Activated T-cell treated with anti-CD3 and anti-CD28 coated beads, Interleukin-2, amount 50 U/mL, for 72 hours (primary cell): ENCODE data around the gene ALCAM. TPM values are rescaled to one million over a fixed set of nuclear protein-coding genes. Genes with fewer than 3 reads are reported as not detected.

ENCODE experiments used
- ATAC-seq, 2 donors: fragments of 150-1000 bp; cut with Tn5 transposase; replicated peaks in 1 of 2; 2 replicates each; pipeline ENCODE4 v1.10.0; 2021; ENCODE audit warnings: moderate library complexity in 2 of 2, mild to moderate bottlenecking in 1 of 2
- DNase-seq, 2 donors: peaks; one replicate each; pipeline ENCODE4 v3.0.0; 2021 to 2022; ENCODE audit warnings: mixed read lengths in 1 of 2
- H3K27ac Mint-ChIP-seq: one replicate; pipeline ENCODE4 v1.8.0; 2022; ENCODE audit warnings: mild to moderate bottlenecking, moderate library complexity, mixed read lengths
- H3K27me3 Mint-ChIP-seq: one replicate; pipeline ENCODE4 v1.8.0; 2022; ENCODE audit warnings: low read depth, mixed read lengths
- H3K36me3 Mint-ChIP-seq, 2 donors: one replicate each; pipeline ENCODE4 v1.8.0; 2022; ENCODE audit warnings: mixed read lengths in 2 of 2, mild to moderate bottlenecking in 1 of 2; ENCODE audit not compliant: insufficient read depth in 2 of 2
- H3K4me1 Mint-ChIP-seq: one replicate; pipeline ENCODE4 v1.8.0; 2022; ENCODE audit warnings: low read depth, mixed read lengths
- H3K4me3 Mint-ChIP-seq, 2 donors: one replicate each; pipeline ENCODE4 v1.8.0; 2022; ENCODE audit warnings: mild to moderate bottlenecking in 2 of 2, mixed read lengths in 2 of 2, moderate library complexity in 2 of 2
- H3K9me3 Mint-ChIP-seq, 2 donors: one replicate each; pipeline ENCODE4 v1.8.0; 2022; ENCODE audit warnings: mixed read lengths in 2 of 2
- total RNA-seq, 2 donors: library from RNA; stranded (reverse); gene quantifications; one replicate each; pipeline ENCODE4 v1.2.3, GENCODE V29; 2022

Gene ALCAM
- total RNA-seq, 2 donors from 2014 or later: 19.4 to 22.0 TPM

- no peaks in the 10 kb centered on the region for H3K9me3 Mint-ChIP-seq
- H3K36me3 Mint-ChIP-seq: no peaks in the 10 kb centered on the region
Measured at GRCh38 chr3:105465251-105465853, 98.6 kb downstream of the ALCAM start.

GRCh38 chr3:105466072-105466471 is 99.4 kb downstream of the ALCAM start:
- no peaks in the 10 kb centered on the region for H3K4me1 Mint-ChIP-seq
- no peaks in the 10 kb centered on the region for H3K9me3 Mint-ChIP-seq
- ATAC-seq (no peak), DNase-seq (no peak)
- H3K27me3 Mint-ChIP-seq: no peaks in the 10 kb centered on the region
- no peak overlapping the region for H3K27ac Mint-ChIP-seq
- no peak overlapping the region for H3K4me3 Mint-ChIP-seq
- H3K36me3 Mint-ChIP-seq: no peaks in the 10 kb centered on the region

More at GRCh38 chr3:105465251-105465853, 98.6 kb downstream of the ALCAM start:
- no peaks in the 10 kb centered on the region for H3K4me1 Mint-ChIP-seq
- no peaks in the 10 kb centered on the region for H3K27me3 Mint-ChIP-seq
- DNase-seq (no peak), ATAC-seq (no peak)
- H3K4me3 Mint-ChIP-seq: no peak overlapping the region
- H3K27ac Mint-ChIP-seq: no peak overlapping the region

- Mint-ChIP-seq H3K4me3 (no peak overlapping the region), H3K36me3 (no peaks in the 10 kb centered on the region)
Measured at GRCh38 chr3:105466495-105467404, 100.0 kb downstream of the ALCAM start.

GRCh38 chr3:105470851-105471250 is 104.1 kb downstream of the ALCAM start:
- Mint-ChIP-seq H3K27ac (no peak overlapping the region), H3K9me3 (no peaks in the 10 kb centered on the region), H3K36me3 (no peaks in the 10 kb centered on the region), H3K4me1 (no peaks in the 10 kb centered on the region), H3K4me3 (no peak overlapping the region), H3K27me3 (peaks cover 5% of the 10 kb centered on the region)
- ATAC-seq: no peak
- no peak for DNase-seq

More at GRCh38 chr3:105466495-105467404, 100.0 kb downstream of the ALCAM start:
- ATAC-seq (no peak), DNase-seq (no peak)
- no peaks in the 10 kb centered on the region for H3K4me1 Mint-ChIP-seq
- H3K9me3 Mint-ChIP-seq: no peaks in the 10 kb centered on the region
- H3K27me3 Mint-ChIP-seq: no peaks in the 10 kb centered on the region
- H3K27ac Mint-ChIP-seq: no peak overlapping the region

GRCh38 chr3:105473521-105474223 is 107.0 kb downstream of the ALCAM start:
- Mint-ChIP-seq H3K27ac (no peak overlapping the region), H3K9me3 (peaks cover 3 to 7% of the 10 kb centered on the region in 2 donors), H3K4me3 (no peak overlapping the region), H3K36me3 (peaks cover 4% of the 10 kb centered on the region in 2 donors), H3K4me1 (no peaks in the 10 kb centered on the region), H3K27me3 (peaks cover 5% of the 10 kb centered on the region)
- ATAC-seq (peak; percentile 58 to 68), DNase-seq (no peak)

GRCh38 chr3:105480768-105481167 is 114.1 kb downstream of the ALCAM start:
- peaks cover 4% of the 10 kb centered on the region in 2 donors for H3K36me3 Mint-ChIP-seq
- peaks cover 3 to 7% of the 10 kb centered on the region in 2 donors for H3K9me3 Mint-ChIP-seq
- H3K4me3 Mint-ChIP-seq: no peak overlapping the region
- H3K4me1 Mint-ChIP-seq: no peaks in the 10 kb centered on the region
- DNase-seq: no peak
- H3K27ac Mint-ChIP-seq: no peak overlapping the region
- no peak for ATAC-seq
- no peaks in the 10 kb centered on the region for H3K27me3 Mint-ChIP-seq

- Mint-ChIP-seq H3K27me3 (no peaks in the 10 kb centered on the region), H3K4me3 (no peak overlapping the region), H3K4me1 (no peaks in the 10 kb centered on the region), H3K9me3 (peaks cover 1 to 2% of the 10 kb centered on the region in 2 donors), H3K27ac (no peak overlapping the region), H3K36me3 (peaks cover 0 to 2% of the 10 kb centered on the region in 2 donors)
- no peak for DNase-seq
- ATAC-seq: no peak
Measured at GRCh38 chr3:105483476-105483875, 116.8 kb downstream of the ALCAM start.

GRCh38 chr3:105490045-105490444 is 123.3 kb downstream of the ALCAM start:
- peaks cover 5 to 13% of the 10 kb centered on the region in 2 donors for H3K9me3 Mint-ChIP-seq
- H3K27me3 Mint-ChIP-seq: no peaks in the 10 kb centered on the region
- H3K4me3 Mint-ChIP-seq: no peak overlapping the region

GRCh38 chr3:105493305-105493892 is 126.7 kb downstream of the ALCAM start:
- Mint-ChIP-seq H3K27ac (no peak overlapping the region), H3K27me3 (no peaks in the 10 kb centered on the region), H3K4me3 (no peak overlapping the region), H3K9me3 (peaks cover 3 to 12% of the 10 kb centered on the region in 2 donors), H3K36me3 (peaks cover 0 to 6% of the 10 kb centered on the region in 2 donors), H3K4me1 (no peaks in the 10 kb centered on the region)
- ATAC-seq (no peak), DNase-seq (no peak)

More at GRCh38 chr3:105490045-105490444, 123.3 kb downstream of the ALCAM start:
- Mint-ChIP-seq H3K27ac (no peak overlapping the region), H3K36me3 (peaks cover 0 to 8% of the 10 kb centered on the region in 2 donors), H3K4me1 (no peaks in the 10 kb centered on the region)
- no peak for ATAC-seq
- no peak for DNase-seq

GRCh38 chr3:105495021-105495420 is 128.3 kb downstream of the ALCAM start:
- peaks cover 3 to 12% of the 10 kb centered on the region in 2 donors for H3K9me3 Mint-ChIP-seq
- no peaks in the 10 kb centered on the region for H3K4me1 Mint-ChIP-seq
- no peaks in the 10 kb centered on the region for H3K27me3 Mint-ChIP-seq
- no peak overlapping the region for H3K27ac Mint-ChIP-seq
- peaks cover 0 to 6% of the 10 kb centered on the region in 2 donors for H3K36me3 Mint-ChIP-seq
- no peak overlapping the region for H3K4me3 Mint-ChIP-seq
- DNase-seq (no peak), ATAC-seq (no peak)

- peaks cover 3 to 5% of the 10 kb centered on the region in 2 donors for H3K9me3 Mint-ChIP-seq
- no peaks in the 10 kb centered on the region for H3K4me1 Mint-ChIP-seq
- ATAC-seq: no peak
- no peak overlapping the region for H3K27ac Mint-ChIP-seq
- peaks cover 0 to 4% of the 10 kb centered on the region in 2 donors for H3K36me3 Mint-ChIP-seq
- DNase-seq: no peak
- no peaks in the 10 kb centered on the region for H3K27me3 Mint-ChIP-seq
- no peak overlapping the region for H3K4me3 Mint-ChIP-seq
Measured at GRCh38 chr3:105496343-105496742, 129.6 kb downstream of the ALCAM start.

GRCh38 chr3:105497386-105497785 is 130.7 kb downstream of the ALCAM start:
- no peak overlapping the region for H3K4me3 Mint-ChIP-seq
- H3K27me3 Mint-ChIP-seq: no peaks in the 10 kb centered on the region
- H3K27ac Mint-ChIP-seq: no peak overlapping the region
- ATAC-seq (no peak), DNase-seq (no peak)
- no peaks in the 10 kb centered on the region for H3K9me3 Mint-ChIP-seq
- no peaks in the 10 kb centered on the region for H3K36me3 Mint-ChIP-seq
- H3K4me1 Mint-ChIP-seq: no peaks in the 10 kb centered on the region
